Activated T-helper 2 cell treated with anti-CD3 and anti-CD28 coated beads, Interferon-gamma antibody, Interleukin-2, Interleukin-4, amounts not matched to agents 10 μg/mL and 5 μg/mL and 100 μg/mL, durations not matched to agents 14 hours and 24 hours and 36 hours (primary cell): ENCODE data around the gene FOXL3. TPM values are rescaled to one million over a fixed set of nuclear protein-coding genes. Genes with fewer than 3 reads are reported as not detected.

Source experiments
- DNase-seq: peaks from one replicate; pipeline ENCODE4 v3.0.0; 2021; ENCODE audit warnings: low spot score
- H3K27ac Mint-ChIP-seq: one replicate; pipeline ENCODE4 v1.8.0; 2021; ENCODE audit warnings: mixed read lengths
- H3K27me3 Mint-ChIP-seq: one replicate; pipeline ENCODE4 v1.8.0; 2021; ENCODE audit warnings: low read depth, mixed read lengths
- H3K36me3 Mint-ChIP-seq: one replicate; pipeline ENCODE4 v1.8.0; 2021; ENCODE audit warnings: low read depth, mixed read lengths
- H3K4me1 Mint-ChIP-seq: one replicate; pipeline ENCODE4 v1.8.0; 2021; ENCODE audit warnings: low read depth, mixed read lengths
- H3K4me3 Mint-ChIP-seq: one replicate; pipeline ENCODE4 v1.8.0; 2021; ENCODE audit warnings: low read depth, mild to moderate bottlenecking, moderate library complexity, mixed read lengths
- H3K9me3 Mint-ChIP-seq: one replicate; pipeline ENCODE4 v1.8.0; 2021; ENCODE audit warnings: mixed read lengths
- intact Hi-C: fragments of 100-400 bp; cut with micrococcal nuclease; formaldehyde crosslinking; loops from one replicate; pipeline ENCODE4 v1.15.1; 2023
- total RNA-seq: library from RNA; stranded (reverse); gene quantifications from 2 replicates; pipeline ENCODE4 v1.2.3, GENCODE V29; 2022

Gene FOXL3
- total RNA-seq, 1 donor from 2014 or later: not detected

DNA sequence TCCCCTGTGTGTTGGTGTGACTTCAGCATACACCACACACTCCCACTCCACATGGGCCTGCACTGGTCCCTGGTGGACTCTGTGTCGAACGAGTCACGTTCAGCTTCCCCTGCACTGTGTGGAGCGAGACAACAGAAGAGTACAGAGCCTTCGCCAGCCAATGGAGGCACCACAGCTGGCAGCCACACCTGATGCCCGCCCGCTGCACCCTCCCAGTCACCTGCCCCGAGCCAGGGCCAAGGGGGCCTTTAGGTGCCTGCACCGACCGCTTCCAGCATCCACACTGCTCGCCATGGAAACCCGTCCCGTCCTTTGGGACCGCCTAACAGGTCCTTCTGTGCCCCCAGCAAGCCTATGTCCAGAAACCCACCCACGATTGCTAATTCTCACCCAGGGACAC, 9.2 kb downstream of the FOXL3 start:
- H3K27ac Mint-ChIP-seq: no peak overlapping the region
- intact Hi-C loops: no loop called here
- no peaks in the 10 kb centered on the region for H3K36me3 Mint-ChIP-seq
- no peaks in the 10 kb centered on the region for H3K4me1 Mint-ChIP-seq
- H3K27me3 Mint-ChIP-seq: no peaks in the 10 kb centered on the region
- no peaks in the 10 kb centered on the region for H3K9me3 Mint-ChIP-seq
- DNase-seq: no peak
- H3K4me3 Mint-ChIP-seq: no peak overlapping the region

DNA sequence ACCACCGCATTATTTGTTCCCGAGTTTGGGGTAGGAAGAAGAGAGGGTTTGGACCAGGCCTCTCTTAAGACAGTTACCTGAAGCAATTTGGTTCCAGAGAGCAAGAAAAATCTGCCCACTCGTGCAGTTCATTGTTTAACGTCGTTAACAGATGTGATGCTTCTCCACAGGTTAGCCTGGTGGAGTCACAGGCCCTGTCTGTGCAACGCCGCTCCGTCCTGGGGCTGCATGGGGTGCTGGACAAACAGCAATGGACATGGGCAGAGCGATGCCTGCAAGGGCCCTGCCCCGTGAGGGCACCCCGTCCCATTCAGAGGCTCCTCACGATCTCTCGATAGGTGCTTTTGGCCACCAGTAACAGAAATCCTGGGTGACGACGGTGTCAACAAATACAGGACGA, 9.7 kb downstream of the FOXL3 start:
- DNase-seq: no peak
- Mint-ChIP-seq H3K27ac (no peak overlapping the region), H3K9me3 (peaks cover 4% of the 10 kb centered on the region), H3K4me3 (no peak overlapping the region), H3K36me3 (no peaks in the 10 kb centered on the region), H3K27me3 (no peaks in the 10 kb centered on the region), H3K4me1 (no peaks in the 10 kb centered on the region)
- intact Hi-C loops: no loop called here

- Mint-ChIP-seq H3K27ac (no peak overlapping the region), H3K36me3 (no peaks in the 10 kb centered on the region), H3K4me1 (no peaks in the 10 kb centered on the region), H3K27me3 (no peaks in the 10 kb centered on the region), H3K4me3 (no peak overlapping the region), H3K9me3 (peaks cover 5% of the 10 kb centered on the region)
- intact Hi-C loops: no loop called here
- DNase-seq: no peak
Observed at GRCh38 chr7:300048-300447, 10.1 kb downstream of the FOXL3 start.

DNA sequence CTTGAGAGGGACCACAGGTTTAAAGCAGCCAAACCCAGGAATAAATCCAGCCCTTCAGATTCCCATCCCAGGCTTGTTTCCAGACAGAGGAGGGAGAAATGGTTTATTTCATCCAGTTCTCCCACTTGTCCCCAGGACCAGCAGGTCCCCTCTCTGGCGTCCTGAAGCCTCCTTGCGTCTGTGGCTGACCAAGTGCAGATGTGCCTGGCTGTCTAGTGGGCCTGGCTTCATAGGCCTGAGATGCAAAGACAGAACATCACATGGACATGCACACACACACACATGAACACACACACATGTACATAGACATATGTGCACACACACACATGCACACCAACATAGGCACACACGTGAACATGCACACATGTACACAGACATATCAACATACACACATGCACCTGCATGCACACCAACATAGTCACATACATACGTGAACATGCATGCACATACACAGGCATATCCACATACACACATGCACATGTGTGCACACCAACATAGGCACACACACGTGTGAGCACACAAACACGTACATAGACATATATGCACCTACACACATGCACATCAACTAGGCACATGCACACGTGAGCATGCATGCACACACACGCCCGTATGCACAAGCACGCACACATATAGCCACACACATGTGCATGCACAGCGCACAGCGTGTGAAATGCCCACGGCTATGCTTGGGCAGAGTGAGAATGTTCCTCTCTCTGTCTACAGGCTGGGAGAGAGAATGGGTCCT, 10.7 kb downstream of the FOXL3 start:
- intact Hi-C loops: no loop called here

GRCh38 chr7:301291-302053, 11.5 kb downstream of the FOXL3 start:
- H3K4me3 Mint-ChIP-seq: no peak overlapping the region
- no peaks in the 10 kb centered on the region for H3K4me1 Mint-ChIP-seq
- intact Hi-C loops: no loop called here

More for the DNA sequence above, 10.7 kb downstream of the FOXL3 start:
- Mint-ChIP-seq H3K36me3 (no peaks in the 10 kb centered on the region), H3K4me3 (no peak overlapping the region), H3K9me3 (peaks cover 5% of the 10 kb centered on the region), H3K4me1 (no peaks in the 10 kb centered on the region), H3K27me3 (no peaks in the 10 kb centered on the region), H3K27ac (no peak overlapping the region)
- DNase-seq: no peak

DNA sequence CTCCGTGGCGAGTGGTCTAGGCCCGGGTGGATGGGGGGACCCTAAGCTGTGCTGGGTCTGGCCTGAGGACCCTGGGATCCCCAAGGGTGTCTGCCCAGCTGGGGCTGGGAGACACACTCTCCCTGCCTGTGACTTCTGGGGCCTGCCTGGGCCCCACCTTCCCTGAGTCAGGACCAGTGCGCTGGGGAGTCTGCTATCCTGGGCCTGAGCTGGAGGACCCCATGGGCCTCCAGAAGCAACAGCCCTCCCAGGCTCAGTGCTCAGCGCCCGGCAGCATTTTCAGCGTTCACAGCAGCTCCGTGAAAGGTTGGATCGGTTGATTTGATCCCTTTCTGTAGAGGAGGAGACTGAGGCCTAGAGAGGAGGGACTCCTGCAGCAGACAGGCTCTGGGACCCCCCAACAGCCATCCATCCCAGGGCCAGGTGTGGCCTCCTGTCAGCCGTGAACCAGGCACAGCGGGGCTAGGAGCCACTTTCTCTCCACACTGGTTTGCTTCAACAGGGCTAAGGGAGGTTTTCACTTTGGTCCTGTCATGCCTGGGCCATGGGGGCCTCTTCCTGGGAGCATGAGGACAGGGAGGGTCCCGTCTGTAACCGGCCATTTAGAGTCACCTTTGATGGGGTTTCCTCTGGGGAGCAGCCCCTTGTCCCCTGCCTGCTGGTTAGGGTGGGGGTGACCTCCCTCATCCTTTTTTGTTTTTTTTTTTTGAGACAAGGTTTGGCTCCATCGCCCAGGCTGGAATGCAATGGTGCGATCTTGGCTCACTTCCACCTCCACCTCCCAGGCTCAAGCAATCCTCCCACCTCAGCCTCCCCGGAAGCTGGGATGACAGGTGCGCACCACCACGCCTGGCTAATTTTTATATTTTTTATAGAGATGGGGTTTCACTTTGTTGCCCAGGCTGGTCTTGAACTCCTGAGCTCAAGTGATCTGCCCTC, 12.4 kb downstream of the FOXL3 start:
- Mint-ChIP-seq H3K9me3 (peaks cover 5% of the 10 kb centered on the region), H3K36me3 (no peaks in the 10 kb centered on the region), H3K27ac (no peak overlapping the region), H3K4me1 (no peaks in the 10 kb centered on the region), H3K27me3 (no peaks in the 10 kb centered on the region), H3K4me3 (no peak overlapping the region)
- no peak for DNase-seq
- intact Hi-C loops: no loop called here

More at GRCh38 chr7:301291-302053, 11.5 kb downstream of the FOXL3 start:
- H3K9me3 Mint-ChIP-seq: peaks cover 5% of the 10 kb centered on the region
- H3K27ac Mint-ChIP-seq: no peak overlapping the region
- no peaks in the 10 kb centered on the region for H3K36me3 Mint-ChIP-seq
- no peaks in the 10 kb centered on the region for H3K27me3 Mint-ChIP-seq
- DNase-seq: no peak

DNA sequence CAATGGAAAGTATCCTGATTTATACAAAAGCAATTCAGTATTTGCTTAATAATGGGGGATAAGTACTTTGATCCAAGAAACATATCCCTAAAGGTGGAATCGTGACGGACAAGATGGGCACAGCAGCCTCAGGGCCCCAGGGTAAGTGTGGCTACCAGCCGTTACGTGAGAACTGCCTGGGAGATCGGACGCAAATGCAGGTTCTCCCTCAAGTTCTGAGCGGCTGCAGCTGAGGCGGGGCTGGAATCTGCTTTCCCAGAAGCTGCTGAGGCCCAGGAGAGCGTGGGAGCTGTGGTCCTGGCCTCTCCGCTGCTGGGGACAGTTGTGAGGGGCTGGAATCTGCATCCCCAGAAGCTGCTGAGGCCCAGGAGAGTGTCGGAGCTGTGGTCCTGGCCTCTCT, 13.5 kb downstream of the FOXL3 start:
- intact Hi-C loops: no loop called here
- no peaks in the 10 kb centered on the region for H3K27me3 Mint-ChIP-seq
- no peaks in the 10 kb centered on the region for H3K36me3 Mint-ChIP-seq

DNA sequence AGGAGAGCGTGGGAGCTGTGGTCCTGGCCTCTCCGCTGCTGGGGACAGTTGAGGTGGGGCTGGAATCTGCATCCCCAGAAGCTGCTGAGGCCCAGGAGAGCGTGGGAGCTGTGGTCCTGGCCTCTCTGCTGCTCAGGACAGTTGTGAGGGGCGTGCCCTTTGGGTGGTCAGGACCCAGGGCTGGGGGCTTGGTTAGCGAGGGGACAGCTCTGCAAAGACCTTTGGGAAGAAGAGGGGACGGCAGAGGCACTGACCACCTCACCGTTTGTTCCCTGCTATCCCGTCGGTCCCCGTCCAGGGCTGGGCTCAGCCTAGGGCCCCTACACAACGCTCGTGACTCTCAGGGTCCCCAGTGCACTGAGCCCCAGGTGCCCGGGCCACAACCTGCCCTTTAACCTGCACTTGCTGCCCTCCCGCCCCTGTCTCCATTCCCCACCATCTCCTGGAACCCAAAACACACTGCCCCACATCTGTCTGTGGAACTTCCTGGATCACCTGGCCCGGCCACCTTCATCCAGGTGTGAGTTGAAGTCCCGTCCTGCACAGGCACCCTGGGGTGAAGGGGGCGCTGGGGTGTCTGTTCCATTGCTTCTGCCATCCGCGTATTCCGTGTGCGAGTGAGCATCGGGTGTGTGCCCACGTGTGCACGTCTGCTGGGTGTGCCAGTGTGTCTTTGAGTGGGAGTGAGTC, 14.1 kb downstream of the FOXL3 start:
- H3K4me1 Mint-ChIP-seq: no peaks in the 10 kb centered on the region
- no peaks in the 10 kb centered on the region for H3K36me3 Mint-ChIP-seq
- intact Hi-C loops: no loop called here
- DNase-seq: no peak
- no peaks in the 10 kb centered on the region for H3K27me3 Mint-ChIP-seq
- H3K9me3 Mint-ChIP-seq: peaks cover 10% of the 10 kb centered on the region
- H3K27ac Mint-ChIP-seq: no peak overlapping the region
- no peak overlapping the region for H3K4me3 Mint-ChIP-seq

More for the DNA sequence above, 13.5 kb downstream of the FOXL3 start:
- no peak for DNase-seq
- no peaks in the 10 kb centered on the region for H3K4me1 Mint-ChIP-seq
- H3K27ac Mint-ChIP-seq: no peak overlapping the region
- H3K4me3 Mint-ChIP-seq: no peak overlapping the region
- H3K9me3 Mint-ChIP-seq: peaks cover 10% of the 10 kb centered on the region

DNA sequence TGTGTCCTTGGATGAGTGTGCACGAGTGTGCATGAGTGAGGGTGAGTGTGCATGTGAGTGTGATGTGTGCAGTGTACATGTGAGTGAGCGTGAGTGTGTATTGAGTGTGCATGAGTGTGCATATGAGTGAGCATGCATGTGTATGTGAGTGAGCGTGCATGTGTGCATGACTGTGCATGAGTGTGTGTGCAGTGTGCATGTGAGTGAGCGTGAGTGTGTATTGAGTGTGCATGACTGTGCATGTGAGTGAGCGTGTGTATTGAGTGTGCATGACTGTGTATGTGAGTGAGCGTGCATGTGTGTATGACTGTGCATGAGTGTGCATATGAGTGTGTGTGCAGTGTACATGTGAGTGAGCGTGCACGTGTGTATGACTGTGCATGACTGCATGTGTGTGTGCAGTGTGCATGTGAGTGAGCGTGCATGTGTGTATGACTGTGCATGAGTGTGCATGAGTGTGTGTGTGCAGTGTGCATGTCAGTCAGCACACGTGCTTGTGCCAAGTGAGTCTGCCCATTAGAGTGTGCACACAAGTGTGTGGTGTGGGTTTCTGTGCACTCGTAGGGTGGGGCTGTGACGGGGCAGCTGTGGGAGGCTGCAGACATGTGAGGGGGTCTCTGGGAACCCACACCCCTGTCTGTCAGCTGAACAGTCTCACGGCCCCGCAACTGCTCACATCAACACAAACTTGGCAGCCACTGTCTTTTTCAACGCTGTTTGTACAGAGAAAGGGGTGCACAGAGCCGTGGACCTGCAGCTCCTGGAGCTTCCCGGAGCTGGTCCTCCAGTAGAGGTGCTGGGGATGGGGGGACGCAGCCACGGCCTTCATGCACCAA, 14.8 kb downstream of the FOXL3 start:
- no peak for DNase-seq
- Mint-ChIP-seq H3K4me3 (no peak overlapping the region), H3K4me1 (no peaks in the 10 kb centered on the region), H3K27ac (no peak overlapping the region), H3K27me3 (peaks cover 5% of the 10 kb centered on the region), H3K9me3 (peaks cover 10% of the 10 kb centered on the region), H3K36me3 (no peaks in the 10 kb centered on the region)
- intact Hi-C loops: no loop called here

DNA sequence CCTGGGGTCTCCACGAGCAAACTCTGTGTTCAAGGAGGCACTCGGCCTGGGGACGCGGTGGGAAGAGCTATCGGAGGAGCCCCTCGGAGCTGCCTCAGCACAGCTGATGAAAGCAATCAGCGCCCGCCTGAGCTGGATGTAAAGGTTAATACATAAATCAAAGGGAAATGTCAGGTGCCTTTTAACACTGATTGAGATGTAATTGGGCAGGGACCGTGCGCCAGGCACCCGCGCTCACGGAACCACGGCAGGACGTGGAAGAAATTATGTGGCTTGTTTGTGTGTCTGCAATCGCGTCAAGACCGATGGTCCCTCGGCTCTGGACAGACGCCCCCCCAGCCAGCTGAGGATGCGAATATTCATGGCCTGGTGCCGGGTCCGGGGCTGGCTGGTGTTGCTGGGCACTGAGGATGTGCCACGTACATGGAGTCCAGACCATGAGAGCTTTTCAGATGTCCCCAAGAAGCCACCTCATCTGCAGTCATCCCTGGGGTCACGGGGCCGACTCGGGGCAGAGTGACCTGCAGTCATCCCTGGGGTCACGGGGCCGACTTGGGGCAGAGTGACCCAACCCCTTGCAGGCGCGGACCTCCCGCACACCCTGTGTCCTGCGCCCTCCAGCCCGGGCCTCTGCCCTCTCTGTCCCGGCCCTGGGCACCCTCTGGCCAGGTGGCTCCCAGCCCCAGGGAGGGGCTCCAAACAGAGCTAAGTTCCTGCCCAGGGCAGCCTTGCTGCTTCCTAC, 15.6 kb downstream of the FOXL3 start:
- DNase-seq: no peak
- no peaks in the 10 kb centered on the region for H3K36me3 Mint-ChIP-seq
- no peaks in the 10 kb centered on the region for H3K4me1 Mint-ChIP-seq
- intact Hi-C loops: no loop called here
- no peak overlapping the region for H3K27ac Mint-ChIP-seq
- peaks cover 10% of the 10 kb centered on the region for H3K9me3 Mint-ChIP-seq
- H3K27me3 Mint-ChIP-seq: peaks cover 5% of the 10 kb centered on the region
- H3K4me3 Mint-ChIP-seq: no peak overlapping the region

DNA sequence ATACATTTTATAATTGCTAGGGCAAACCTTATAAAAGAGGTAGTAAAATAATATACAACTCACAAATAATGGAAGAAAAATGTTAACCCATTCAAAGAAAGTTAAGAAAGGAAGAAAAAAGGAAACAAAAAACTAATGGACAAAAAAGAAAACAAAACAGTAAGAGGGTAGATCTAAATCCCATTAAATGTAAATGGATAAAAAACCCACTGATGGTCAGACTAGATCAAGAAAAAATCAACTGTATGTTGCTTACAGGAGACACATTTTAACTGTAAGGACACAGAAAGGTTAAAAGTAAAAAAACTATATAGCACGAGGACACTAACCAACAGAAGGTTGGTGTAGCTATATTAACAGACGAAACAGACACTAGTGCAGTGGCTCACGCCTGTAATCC, 18.0 kb downstream of the FOXL3 start:
- intact Hi-C loops: no loop called here
- Mint-ChIP-seq H3K4me3 (no peak overlapping the region), H3K36me3 (no peaks in the 10 kb centered on the region), H3K4me1 (no peaks in the 10 kb centered on the region), H3K27me3 (peaks cover 13% of the 10 kb centered on the region), H3K9me3 (peaks cover 10% of the 10 kb centered on the region), H3K27ac (no peak overlapping the region)
- no peak for DNase-seq
